GM06990 (cell line): ENCODE results near the gene SBK1.
"Not testable (repeated sequence)": the region's sequence is repeated elsewhere in the genome, so short reads cannot be mapped to it uniquely, and the experiment has no call there.

ENCODE experiments used
- DNase-seq: peaks from one replicate; pipeline ENCODE4 v3.0.0-alpha.2; 2011; ENCODE audit not compliant: insufficient read length; ENCODE audit errors: extremely low read depth
- H3K27me3 ChIP-seq: replicated peaks from 2 replicates; pipeline ENCODE4 v1.6.0; 2011; ENCODE audit warnings: low read length; ENCODE audit not compliant: control insufficient read depth, insufficient read depth
- H3K36me3 ChIP-seq: 2 replicates; pipeline ENCODE4 v1.5.1; 2011; ENCODE audit warnings: low read length; ENCODE audit not compliant: control insufficient read depth, insufficient read depth
- H3K4me3 ChIP-seq: replicated peaks from 2 replicates; pipeline ENCODE4 v1.5.1; 2011; ENCODE audit warnings: low read depth, mild to moderate bottlenecking, control low read depth, low read length

Gene SBK1

DNA sequence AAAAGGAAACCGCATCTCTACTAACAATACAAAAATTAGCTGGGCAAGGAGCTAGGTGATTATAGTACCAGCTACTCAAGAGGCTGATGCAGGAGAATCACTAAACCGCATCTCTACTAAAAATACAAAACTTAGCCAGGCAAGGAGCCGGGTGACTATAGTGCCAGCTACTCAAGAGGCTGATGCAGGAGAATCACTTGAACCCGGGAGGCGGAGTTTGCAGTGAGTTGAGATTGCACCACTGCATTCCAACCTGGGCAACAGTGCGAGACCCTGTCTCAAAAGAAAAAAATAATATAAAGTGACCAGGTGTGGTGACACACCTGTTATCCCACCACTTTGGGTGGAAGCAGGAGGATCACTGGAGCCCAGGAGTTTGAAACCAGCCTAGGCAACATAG lies 45.9 kb downstream of the SBK1 start:
- DNase-seq, result not testable (repeated sequence)

DNA sequence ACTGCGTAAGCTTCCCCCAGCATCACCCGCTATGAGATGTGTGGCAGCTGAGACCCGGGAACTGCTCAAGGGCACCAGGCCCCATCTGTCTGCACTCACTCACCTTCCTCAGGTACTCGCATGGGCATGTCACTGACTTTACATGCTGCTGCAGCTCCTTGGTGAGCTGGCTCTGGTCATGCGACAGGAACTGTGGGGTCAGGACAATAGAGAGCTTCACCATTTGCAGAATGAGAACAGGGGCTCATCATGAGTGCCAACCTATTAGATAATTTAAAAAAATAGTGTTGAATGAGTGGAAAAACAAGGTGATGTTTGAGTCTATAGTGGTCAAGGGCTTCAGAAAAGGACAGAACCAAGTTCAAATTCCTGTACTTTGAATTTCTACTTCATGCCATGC lies 70.3 kb downstream of the SBK1 start:
- H3K27me3 ChIP-seq, DNase-seq, H3K36me3 ChIP-seq, H3K4me3 ChIP-seq: not testable (repeated sequence)

More for the DNA sequence above, 45.9 kb downstream of the SBK1 start:
- H3K4me3 ChIP-seq, H3K36me3 ChIP-seq, H3K27me3 ChIP-seq: not testable (repeated sequence)

DNA sequence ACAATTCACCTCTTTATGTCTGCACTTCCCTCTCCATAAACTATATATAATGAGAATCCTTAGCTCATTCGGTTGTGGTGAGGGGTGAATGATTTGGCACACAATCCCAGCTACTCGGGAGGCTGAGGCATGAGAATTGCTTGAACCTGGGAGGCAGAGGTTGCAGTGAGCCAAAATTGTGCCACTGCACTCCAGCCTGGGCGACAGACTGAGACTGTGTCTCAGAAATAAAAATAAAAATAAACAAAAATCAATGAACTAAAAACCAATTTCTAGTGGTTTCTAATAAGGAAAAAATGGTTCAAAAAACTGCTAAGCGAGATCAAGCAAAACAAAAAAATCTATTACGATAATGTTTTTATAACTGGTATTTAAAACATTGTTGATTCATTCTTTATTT lies 71.1 kb downstream of the SBK1 start, which contains the start of gene NPIPB6:
NPIPB6 (minus strand) TSS at position 101 of the 400 bp plus-strand sequence. CDS start 686 bp downstream, outside the sequence.
- H3K36me3 ChIP-seq, H3K4me3 ChIP-seq, H3K27me3 ChIP-seq, DNase-seq: not testable (repeated sequence)

DNA sequence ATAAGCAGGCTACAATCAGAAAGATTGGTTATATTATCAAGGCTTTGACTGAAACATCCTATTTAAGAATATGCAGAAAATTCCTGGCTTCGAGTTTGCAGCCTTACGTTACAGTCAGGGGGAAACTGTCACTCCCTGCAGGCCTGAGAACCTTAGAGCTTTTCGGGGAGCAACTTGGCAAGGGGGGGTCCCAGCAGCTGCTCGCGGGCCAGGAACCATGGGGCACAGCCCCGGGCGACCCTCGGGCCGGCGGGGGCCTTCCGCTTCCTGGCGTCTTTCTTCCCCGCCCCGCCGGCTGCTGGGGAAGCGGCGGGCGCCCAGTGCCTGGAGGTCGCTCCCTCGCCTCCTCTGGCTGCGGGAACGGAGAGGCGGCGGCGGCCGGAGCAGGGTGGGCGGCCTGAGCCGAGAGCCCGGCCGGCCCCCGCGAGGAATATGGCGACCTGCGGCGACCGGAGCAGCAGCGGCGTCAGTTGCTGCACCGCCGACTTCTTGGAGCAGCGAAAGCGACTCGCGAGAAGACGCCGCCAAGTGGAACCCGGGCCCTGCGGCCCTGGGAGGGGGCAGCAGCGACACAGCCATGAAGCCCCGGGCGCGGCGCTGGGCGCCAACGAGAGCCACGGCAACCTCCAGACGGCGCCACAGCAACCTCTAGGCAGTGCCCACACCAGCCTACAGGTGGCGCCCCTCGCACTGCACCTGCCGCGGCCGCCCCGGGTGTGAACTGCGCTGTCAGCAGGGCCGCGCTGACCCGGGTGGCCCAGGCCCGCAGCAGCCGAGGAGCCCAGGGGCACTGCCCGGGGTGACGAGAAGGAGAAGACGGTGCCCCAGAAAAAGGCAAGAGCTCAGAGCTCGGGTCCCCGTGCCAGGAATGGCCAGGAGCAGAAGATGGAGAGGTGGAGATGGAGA lies 72.2 kb downstream of the SBK1 start:
- H3K27me3 ChIP-seq, DNase-seq, H3K4me3 ChIP-seq, H3K36me3 ChIP-seq: not testable (repeated sequence)

DNA sequence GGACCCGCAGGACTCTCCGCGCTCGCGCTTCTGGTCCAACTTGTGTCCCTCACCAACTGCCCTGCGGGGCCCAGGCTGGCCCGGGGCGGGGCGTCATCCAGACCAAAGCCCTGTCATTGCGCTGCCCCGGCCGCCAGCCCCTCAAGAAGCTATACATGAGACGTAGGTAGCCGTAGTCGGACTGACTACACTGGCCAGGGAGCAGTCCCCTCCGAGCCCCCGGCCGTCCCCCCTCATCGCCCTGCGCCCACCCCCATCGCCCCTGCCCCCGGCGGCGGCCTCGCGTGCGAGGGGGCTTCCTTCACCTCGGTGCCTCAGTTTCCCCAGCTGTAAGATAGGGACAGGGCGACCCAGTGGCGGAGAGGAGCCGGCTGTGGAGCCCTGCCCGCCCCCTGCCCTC lies 75.6 kb downstream of the SBK1 start:
- not testable (repeated sequence) for H3K27me3 ChIP-seq, H3K36me3 ChIP-seq, DNase-seq, H3K4me3 ChIP-seq
